Gastrocnemius medialis (tissue), 4 donors: Measurements from ENCODE around the gene C10orf53.

Experiments used
- POLR2A ChIP-seq, 2 donors: fragments of 450-650 bp; IDR thresholded peaks; one replicate each; pipeline ENCODE4 v1.6.1; 2017; ENCODE audit warnings: antibody characterized with exemption in 2 of 2, mild to moderate bottlenecking in 2 of 2, moderate library complexity in 2 of 2
- TF ChIP-seq, protein P1 (sequence below), 5 experiments: fragments of 450-650 bp in 3 of 5; fragments of 200-600 bp in 2 of 5; sonication (generic) in 2 of 5; IDR thresholded peaks in 4 of 5; conservative IDR thresholded peaks in 1 of 5; 1 replicate in 4 of 5; 2 replicates in 1 of 5; pipeline ENCODE4 v1.5.1; 2016 to 2019; ENCODE audit warnings: antibody characterized with exemption in 5 of 5, mild to moderate bottlenecking in 3 of 5, moderate library complexity in 3 of 5

DNA sequence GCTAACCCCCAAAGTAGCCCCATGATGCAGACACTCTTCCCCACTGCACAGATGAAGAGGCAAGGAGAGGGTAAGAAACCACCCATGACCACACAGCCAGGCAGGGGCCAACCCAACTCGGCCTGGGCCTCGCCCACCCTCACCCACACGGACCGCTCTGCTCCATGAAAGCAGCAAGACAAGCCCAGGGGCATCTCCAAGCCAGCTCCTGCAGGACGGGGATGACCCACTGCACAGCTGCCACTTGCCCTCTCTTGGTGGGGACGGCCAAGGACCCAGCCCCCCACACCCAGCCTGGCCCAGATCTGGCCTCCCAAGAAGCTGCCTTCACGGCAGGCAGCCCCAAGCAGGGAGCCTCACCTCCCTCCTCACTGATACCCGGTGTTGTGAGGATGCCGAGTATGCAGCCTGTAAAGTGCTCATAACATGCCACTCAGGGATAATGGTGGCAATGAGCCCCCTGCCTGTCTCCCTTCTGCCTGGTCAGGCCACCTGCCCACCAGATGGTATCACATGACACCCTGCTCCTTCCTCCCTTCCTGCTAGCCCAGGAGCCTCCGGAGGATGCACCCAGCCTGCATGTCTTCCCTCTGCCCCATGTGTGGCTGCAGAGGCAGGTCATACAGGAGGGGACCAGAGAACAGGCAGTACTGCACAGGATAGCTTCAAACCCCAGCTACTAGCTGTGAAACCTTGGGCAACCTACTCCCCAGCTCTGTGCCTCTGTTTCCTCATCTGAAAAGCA is 59.3 kb downstream of the C10orf53 start:
- TF ChIP-seq, protein P1, sequence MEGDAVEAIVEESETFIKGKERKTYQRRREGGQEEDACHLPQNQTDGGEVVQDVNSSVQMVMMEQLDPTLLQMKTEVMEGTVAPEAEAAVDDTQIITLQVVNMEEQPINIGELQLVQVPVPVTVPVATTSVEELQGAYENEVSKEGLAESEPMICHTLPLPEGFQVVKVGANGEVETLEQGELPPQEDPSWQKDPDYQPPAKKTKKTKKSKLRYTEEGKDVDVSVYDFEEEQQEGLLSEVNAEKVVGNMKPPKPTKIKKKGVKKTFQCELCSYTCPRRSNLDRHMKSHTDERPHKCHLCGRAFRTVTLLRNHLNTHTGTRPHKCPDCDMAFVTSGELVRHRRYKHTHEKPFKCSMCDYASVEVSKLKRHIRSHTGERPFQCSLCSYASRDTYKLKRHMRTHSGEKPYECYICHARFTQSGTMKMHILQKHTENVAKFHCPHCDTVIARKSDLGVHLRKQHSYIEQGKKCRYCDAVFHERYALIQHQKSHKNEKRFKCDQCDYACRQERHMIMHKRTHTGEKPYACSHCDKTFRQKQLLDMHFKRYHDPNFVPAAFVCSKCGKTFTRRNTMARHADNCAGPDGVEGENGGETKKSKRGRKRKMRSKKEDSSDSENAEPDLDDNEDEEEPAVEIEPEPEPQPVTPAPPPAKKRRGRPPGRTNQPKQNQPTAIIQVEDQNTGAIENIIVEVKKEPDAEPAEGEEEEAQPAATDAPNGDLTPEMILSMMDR (IDR thresholded peaks at IDR 0.05 in 4 of 5, conservative IDR thresholded peaks at IDR 0.05 in 1 of 5) = no peak
- TF ChIP-seq POLR2A (IDR thresholded peaks at IDR 0.05) = no peak
